SH-SY5Y (cell line): Measurements from ENCODE around the gene NBEA.

Experiments
- GATA2 ChIP-seq: IDR thresholded peaks from 2 replicates; pipeline ENCODE4 v1.6.1; 2011; ENCODE audit warnings: mild to moderate bottlenecking, low read depth, low read length
- GATA3 ChIP-seq: IDR thresholded peaks from 2 replicates; pipeline ENCODE4 v1.6.1; 2011; ENCODE audit warnings: low read depth, mild to moderate bottlenecking, low read length, moderate library complexity

NBEA gene, protein sequence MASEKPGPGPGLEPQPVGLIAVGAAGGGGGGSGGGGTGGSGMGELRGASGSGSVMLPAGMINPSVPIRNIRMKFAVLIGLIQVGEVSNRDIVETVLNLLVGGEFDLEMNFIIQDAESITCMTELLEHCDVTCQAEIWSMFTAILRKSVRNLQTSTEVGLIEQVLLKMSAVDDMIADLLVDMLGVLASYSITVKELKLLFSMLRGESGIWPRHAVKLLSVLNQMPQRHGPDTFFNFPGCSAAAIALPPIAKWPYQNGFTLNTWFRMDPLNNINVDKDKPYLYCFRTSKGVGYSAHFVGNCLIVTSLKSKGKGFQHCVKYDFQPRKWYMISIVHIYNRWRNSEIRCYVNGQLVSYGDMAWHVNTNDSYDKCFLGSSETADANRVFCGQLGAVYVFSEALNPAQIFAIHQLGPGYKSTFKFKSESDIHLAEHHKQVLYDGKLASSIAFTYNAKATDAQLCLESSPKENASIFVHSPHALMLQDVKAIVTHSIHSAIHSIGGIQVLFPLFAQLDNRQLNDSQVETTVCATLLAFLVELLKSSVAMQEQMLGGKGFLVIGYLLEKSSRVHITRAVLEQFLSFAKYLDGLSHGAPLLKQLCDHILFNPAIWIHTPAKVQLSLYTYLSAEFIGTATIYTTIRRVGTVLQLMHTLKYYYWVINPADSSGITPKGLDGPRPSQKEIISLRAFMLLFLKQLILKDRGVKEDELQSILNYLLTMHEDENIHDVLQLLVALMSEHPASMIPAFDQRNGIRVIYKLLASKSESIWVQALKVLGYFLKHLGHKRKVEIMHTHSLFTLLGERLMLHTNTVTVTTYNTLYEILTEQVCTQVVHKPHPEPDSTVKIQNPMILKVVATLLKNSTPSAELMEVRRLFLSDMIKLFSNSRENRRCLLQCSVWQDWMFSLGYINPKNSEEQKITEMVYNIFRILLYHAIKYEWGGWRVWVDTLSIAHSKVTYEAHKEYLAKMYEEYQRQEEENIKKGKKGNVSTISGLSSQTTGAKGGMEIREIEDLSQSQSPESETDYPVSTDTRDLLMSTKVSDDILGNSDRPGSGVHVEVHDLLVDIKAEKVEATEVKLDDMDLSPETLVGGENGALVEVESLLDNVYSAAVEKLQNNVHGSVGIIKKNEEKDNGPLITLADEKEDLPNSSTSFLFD (N-terminal part only)

DNA sequence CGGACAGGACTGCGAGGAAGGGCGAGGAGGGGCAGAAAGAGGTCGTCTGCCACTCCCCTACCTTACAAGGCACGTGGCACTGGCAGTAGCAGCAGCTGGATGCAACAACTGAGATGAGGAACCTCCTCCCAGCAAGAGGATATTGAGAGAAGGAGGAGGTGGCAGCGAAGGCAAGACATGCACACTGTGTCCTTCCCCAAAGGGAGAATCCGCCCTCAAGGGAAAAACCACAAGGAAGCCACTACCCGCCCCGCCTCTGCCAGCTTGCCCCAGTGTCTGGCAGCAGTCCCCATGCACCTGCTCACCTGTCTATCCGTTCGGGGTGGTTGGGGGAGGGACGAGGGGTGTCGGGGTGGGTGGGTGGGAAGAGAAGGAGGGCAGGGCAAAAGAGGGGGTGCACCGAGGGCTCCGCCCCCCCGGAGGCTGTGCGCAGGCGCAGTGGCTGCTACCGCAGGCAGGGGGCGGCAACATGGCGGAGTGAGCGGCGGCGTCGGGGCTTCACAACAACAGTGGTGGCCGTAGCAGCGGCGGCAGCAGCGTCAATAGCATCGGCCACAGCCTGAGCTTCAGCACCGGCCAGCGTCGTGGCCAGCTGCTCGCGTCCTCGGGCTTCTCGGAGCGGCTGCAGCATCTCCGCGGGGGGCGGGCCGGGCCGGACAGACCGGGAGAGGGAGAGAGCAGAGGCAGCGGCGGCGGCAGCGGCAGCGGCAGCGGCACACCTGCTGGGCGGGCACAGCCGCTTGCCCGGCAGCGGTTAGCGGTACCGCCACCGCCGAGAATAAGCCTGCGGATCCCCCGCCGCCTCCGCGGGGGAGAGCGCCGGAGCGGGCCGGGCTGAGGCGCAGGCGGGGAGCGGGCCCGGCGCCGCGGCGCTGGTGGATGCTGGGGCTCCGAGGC is at the start of gene NBEA:
Gene NBEA, plus strand, starts transcription at position 436 of the 897 bp plus-strand sequence. CDS start 551 bp downstream, outside the sequence.
- TF ChIP-seq GATA2 = no peak
- no peak for TF ChIP-seq GATA3

DNA sequence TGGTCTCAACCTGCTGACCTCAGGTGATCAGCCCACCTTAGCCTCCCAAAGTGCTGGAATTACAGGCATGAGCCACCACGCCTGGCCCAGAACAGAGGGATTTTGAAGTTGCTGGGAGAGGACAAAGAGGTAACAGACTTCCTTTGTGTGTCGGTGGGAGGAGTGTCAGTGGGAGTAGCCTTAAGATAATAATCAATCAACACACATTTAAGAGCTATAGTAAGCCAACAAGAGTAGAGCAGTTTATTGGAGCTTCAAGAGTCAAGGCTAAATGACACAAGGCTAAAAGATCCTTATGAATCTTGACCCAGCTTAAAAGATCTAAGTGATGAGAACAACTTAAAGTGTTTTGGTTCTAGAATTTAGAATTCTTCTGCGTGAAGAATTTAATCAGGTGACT is 47.3 kb upstream of the NBEA start:
- TF ChIP-seq GATA3 (no peak), GATA2 (no peak)

DNA sequence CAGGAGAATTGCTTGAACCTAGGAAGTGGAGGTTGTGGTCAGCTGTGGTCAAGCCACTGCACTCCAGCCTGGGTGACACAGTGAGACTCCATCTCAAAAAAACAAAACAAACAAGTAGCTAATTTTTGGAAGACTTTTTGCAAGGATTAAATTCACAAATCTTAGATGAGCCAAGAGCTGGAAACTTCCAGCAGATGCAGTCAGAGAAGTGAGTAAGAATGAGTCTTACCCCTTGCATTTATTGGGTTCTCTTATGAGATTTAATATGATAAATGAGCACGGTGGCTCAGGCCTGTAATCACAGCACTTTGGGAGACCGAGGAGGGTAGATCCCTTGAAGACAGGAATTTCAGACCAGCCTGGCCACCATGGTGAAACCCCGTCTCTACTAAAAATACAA is 44.9 kb upstream of the NBEA start:
- TF ChIP-seq GATA3 (no peak), GATA2 (no peak)

DNA sequence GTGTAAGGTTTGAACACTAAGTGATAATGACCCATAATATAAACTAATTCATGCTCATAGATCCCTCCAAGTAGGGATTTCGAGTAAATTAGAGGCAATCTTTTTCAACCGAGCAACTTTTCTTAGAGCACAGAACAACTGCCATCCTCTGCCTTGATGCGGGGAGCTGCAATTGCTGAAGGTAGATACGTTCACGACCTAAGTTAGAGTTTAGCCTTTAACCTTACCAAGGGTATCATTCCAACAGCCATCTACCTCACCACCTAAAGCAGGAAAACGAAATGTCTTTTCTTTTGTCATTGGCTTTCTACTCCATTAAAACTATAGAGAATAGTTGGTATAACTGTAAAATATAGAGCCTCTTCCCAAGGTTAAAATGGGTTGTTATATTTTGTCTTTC is 42.2 kb upstream of the NBEA start:
- TF ChIP-seq GATA3 (no peak), GATA2 (no peak)

DNA sequence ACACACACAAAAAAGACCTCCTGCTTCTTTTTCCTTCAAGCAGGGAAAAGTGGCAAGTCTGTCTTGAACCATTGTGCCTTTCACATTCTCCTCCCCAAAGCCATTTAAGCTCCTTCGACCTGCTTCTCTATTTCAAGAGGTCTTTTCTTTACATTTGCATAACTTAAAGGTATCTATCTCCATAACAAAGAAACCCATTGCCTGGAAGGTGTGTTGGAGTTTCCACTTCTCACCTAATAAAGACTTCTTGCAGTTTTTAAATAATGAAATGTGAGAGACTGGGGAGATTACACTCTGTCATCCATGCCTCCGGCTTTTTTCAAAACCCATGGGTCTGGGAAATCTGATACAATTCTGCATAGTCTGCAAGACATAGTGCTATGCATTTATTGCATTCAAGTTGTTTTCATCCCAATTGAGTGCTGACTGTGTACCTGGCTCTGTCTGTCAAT is 41.8 kb upstream of the NBEA start:
- TF ChIP-seq GATA2 = no peak
- TF ChIP-seq GATA3 = no peak

DNA sequence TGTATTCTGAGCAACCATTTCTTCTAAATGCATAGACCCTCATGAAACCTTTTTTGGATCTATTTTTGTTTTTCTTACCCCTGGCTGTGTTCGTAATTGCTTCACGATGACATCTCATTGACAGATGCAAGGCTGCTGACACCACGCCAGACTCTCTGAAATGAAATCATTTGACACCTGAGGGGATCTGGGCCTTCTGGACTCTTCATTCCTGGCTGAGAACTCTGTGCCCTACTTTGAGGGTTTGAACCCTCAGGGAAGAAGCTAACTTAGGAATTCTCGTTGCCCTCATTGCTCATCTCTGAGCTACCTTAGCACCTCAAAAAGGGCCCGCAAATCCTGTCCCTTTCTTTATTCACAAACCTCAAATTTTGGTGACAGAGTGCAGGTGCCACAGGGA is 40.5 kb upstream of the NBEA start:
- TF ChIP-seq GATA2 = no peak
- no peak for TF ChIP-seq GATA3

DNA sequence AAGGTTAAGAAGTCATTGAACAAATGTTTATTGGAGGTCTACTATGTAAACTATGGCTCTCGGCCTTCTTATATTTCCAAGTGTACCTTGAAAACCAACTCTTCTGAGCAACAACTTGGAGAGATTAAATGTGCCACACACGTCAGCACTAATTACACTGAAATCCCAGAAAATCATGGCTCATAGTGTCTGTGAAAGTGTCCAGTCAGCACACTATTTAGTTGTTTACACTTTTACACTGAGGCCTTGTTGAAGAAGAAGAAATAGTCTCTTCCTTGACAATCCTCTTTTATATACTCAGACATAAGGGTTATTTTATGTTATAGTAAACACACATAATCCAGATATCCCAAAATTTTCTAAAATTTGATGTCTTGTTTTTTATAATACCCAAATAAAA is 30.9 kb upstream of the NBEA start:
- no peak for TF ChIP-seq GATA2
- TF ChIP-seq GATA3 = no peak

DNA sequence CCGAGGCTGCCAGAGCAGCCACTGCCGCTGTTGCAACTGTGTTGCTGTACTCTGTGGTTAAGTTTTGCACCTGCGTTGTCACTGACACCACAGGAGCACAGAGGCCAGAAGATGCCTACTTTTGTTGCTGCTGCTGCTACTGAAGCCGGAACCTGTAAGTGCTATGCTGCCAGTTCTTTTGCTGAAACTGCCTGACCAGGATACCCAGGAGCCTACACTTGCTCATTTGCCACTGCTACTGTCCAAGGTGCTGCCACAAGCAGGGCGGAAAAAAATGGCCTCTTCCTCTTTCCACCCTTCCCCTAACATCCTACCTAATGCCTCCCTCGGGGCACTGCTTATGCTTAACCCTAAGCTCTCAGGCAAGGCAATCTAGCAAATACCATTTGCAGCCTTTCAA is 29.0 kb upstream of the NBEA start:
- TF ChIP-seq GATA3 (no peak), GATA2 (no peak)

DNA sequence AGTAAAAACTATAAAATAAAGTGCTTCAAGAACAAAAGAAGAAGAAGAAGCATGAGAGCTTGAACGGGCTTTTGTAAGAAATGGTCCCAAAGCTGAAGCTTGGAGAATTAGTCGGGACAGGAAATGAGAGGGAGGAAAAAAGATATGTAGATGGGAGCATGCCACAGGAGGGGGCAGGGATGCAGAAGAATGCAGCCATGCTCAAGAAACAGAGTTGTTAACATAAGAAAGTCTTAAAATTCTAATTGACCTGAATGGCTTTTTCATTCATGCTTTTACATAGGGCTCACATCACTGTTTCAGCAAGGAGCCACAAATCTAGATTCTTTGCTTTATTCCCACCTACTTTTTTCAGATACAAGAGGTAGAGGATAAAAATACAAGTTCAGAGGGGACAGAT is 27.7 kb upstream of the NBEA start:
- TF ChIP-seq GATA2 (no peak), GATA3 (no peak)

DNA sequence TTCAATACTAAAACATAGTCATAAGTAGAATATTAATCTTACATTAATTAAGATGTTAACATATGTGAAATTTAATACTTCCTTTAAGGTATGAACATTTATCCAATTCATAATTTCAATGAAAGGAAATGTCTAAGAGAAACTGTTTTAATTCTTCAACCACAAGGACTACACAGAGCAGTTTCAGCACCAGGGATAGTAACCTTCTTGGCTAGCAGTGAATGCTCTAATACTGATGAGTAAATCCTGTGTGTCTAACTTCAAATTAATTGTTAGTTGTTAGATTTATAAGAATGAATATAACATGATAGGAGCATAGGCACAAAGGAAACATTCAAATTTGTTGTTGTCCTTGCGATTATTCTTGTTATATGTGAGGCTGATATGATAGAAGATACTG is 15.6 kb upstream of the NBEA start:
- TF ChIP-seq GATA2 (no peak), GATA3 (no peak)

DNA sequence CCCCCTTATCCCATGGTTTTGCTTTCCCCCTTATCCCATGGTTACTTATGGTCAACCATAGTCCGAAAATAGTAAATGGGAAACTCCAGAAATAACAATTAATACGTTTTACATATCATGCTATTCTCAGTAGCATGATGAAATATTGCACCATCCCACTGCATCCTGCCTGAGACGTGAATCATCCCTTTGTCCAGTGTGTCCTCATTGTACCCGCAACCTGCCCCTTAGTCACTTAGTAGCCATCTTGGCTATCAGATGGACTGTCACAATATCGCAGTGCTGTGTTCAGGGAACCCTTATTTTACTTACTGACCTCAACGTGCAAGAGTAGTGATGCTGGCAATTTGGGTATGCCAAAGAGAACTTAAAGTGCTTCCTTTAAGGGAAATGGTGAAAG is 10.5 kb upstream of the NBEA start:
- TF ChIP-seq GATA2 = no peak

DNA sequence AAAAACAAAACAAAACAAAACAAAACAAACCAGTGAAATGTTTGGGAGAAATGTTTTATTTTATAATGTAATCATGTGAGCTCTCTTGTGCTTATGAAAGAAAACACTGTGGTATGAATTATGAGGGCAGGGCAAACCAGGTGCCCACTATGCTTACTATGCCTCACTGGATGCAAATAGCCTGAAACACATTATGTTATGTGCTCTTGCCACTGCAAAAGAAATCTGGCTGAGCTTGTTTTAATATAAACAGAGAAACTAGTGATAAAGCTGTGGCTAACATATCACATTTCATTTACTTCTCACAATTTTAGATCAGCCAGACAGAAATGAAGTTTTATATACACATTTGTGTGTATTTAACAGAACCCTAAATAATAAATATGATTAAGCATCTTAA is 8.7 kb upstream of the NBEA start:
- TF ChIP-seq GATA3 (no peak), GATA2 (no peak)

DNA sequence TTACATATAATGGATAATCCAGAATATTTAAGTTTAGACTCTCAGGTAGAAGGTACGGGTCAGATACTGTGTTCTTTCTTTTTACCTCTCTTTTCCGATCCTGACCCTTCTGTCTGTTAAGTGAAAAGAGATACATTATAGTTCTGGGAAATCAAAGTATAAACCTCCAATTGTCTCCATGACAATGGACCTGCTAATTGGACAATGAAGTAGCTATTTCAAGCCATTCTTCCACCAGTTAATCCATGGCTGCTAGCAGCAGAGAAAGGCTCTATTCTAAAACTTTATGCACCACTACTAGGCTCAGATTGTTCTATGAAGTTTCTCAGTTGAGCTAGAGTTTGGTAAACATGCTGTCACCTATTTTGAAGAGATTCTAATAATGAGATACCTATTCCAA is 8.3 kb upstream of the NBEA start:
- TF ChIP-seq GATA2 (no peak), GATA3 (no peak)

DNA sequence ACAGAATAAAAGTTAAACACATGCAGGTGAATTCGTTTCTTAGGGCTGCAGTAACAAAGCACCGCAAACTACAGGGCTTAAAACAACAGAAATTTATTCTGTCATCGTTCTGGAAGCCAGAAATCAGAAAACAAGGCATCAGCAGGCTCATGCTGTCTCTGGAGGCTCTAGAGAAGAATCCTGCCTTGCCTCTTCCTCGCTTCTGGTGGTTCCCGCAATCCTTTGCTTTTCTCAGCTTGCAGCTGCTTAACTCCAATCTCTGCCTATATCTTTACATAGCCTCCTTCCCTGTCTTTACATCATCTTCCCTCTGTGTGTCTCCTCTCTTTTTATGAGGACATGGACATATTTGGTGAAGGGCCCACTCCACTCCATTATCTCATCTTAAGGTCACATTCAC is 6.2 kb upstream of the NBEA start:
- TF ChIP-seq GATA2 (no peak), GATA3 (no peak)
